ENCODE measurements around the gene IER5. TPM values are rescaled to one million over a fixed set of nuclear protein-coding genes. Genes with fewer than 3 reads are reported as not detected.

The IER5 gene
- total and polyA plus RNA-seq, 9 of the 15 experiments (the other 6 are each of a cell fraction or from before 2014, with no cell fraction given) = 2.4 to 32.1 (median 12.0) TPM

- no peak for TF ChIP-seq ZNF217 (CRISPR knock-in tag; IDR thresholded peaks at IDR 0.05)
- peak; percentile 85 for TF ChIP-seq ETV1 (tag; conservative IDR thresholded peaks at IDR 0.05; ENCODE audit: low read depth)
- no peak for TF ChIP-seq TEAD4 (IDR thresholded peaks at IDR 0.05; ENCODE audit: low read length)
- TF ChIP-seq TEAD4 (CRISPR knock-in tag; IDR thresholded peaks at IDR 0.05; ENCODE audit: borderline replicate concordance) = no peak
- TF ChIP-seq TFAP4 (CRISPR knock-in tag; IDR thresholded peaks at IDR 0.05; ENCODE audit: borderline replicate concordance) = no peak
- TF ChIP-seq, protein P1, sequence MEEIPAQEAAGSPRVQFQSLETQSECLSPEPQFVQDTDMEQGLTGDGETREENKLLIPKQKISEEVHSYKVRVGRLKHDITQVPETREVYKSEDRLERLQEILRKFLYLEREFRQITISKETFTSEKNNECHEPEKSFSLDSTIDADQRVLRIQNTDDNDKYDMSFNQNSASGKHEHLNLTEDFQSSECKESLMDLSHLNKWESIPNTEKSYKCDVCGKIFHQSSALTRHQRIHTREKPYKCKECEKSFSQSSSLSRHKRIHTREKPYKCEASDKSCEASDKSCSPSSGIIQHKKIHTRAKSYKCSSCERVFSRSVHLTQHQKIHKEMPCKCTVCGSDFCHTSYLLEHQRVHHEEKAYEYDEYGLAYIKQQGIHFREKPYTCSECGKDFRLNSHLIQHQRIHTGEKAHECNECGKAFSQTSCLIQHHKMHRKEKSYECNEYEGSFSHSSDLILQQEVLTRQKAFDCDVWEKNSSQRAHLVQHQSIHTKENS (CRISPR knock-in tag; IDR thresholded peaks at IDR 0.05) = no peak
- no peak for TF ChIP-seq ZNF12 (CRISPR knock-in tag; IDR thresholded peaks at IDR 0.05)
- TF ChIP-seq, protein P2, sequence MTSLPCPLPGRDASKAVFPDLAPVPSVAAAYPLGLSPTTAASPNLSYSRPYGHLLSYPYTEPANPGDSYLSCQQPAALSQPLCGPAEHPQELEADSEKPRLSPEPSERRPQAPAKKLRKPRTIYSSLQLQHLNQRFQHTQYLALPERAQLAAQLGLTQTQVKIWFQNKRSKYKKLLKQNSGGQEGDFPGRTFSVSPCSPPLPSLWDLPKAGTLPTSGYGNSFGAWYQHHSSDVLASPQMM (CRISPR knock-in tag; IDR thresholded peaks at IDR 0.05) = no peak
- TF ChIP-seq TAL1 (IDR thresholded peaks at IDR 0.05) = no peak
- TF ChIP-seq, protein P3, sequence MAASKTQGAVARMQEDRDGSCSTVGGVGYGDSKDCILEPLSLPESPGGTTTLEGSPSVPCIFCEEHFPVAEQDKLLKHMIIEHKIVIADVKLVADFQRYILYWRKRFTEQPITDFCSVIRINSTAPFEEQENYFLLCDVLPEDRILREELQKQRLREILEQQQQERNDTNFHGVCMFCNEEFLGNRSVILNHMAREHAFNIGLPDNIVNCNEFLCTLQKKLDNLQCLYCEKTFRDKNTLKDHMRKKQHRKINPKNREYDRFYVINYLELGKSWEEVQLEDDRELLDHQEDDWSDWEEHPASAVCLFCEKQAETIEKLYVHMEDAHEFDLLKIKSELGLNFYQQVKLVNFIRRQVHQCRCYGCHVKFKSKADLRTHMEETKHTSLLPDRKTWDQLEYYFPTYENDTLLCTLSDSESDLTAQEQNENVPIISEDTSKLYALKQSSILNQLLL (CRISPR knock-in tag; IDR thresholded peaks at IDR 0.05; ENCODE audit: borderline replicate concordance) = no peak
- TF ChIP-seq COPS2 (conservative IDR thresholded peaks at IDR 0.05) = no peak
- no peak for TF ChIP-seq NR3C1 (CRISPR knock-in tag; IDR thresholded peaks at IDR 0.05)
- TF ChIP-seq ZBTB2 (IDR thresholded peaks at IDR 0.05) = 0 out of 2 replicates have a peak, but pooled peaks have one; percentile 48
- TF ChIP-seq ATF2 (CRISPR knock-in tag; IDR thresholded peaks at IDR 0.05) = no peak
- TF ChIP-seq HNRNPUL1 (IDR thresholded peaks at IDR 0.05; ENCODE audit: low read length) = no peak
- TF ChIP-seq NCOA1 (IDR thresholded peaks at IDR 0.05; ENCODE audit: low read depth) = peak; percentile 28; the same call in 1 of the 2 replicates
- no peak for TF ChIP-seq KLF1 (tag; IDR thresholded peaks at IDR 0.05)
- TF ChIP-seq MAX (CRISPR knock-in tag; IDR thresholded peaks at IDR 0.05) = no peak
- no peak for TF ChIP-seq TCF7L2 (IDR thresholded peaks at IDR 0.05; ENCODE audit: low read depth, low read length)
- no peak for TF ChIP-seq HNRNPL (IDR thresholded peaks at IDR 0.05; ENCODE audit: low read depth, low read length)
- TF ChIP-seq ZEB2 (IDR thresholded peaks at IDR 0.05) = no peak
- TF ChIP-seq NELFE (IDR thresholded peaks at IDR 0.05; ENCODE audit: insufficient read depth, insufficient read length) = no peak
- peak; percentile 64; the same call in 1 of the 2 replicates for TF ChIP-seq ETV5 (CRISPR knock-in tag; IDR thresholded peaks at IDR 0.05; ENCODE audit: low read depth)
- TF ChIP-seq ZFX (CRISPR knock-in tag; IDR thresholded peaks at IDR 0.05) = no peak
Measured at GRCh38 chr1:181141431-181141910, 53.0 kb downstream of the IER5 start (continued).
